Activated CD8-positive, alpha-beta memory T cell treated with anti-CD3 and anti-CD28 coated beads for 36 hours (primary cell): ENCODE measurements around the gene AP1S1. TPM values are rescaled to one million over a fixed set of nuclear protein-coding genes. Genes with fewer than 3 reads are reported as not detected.

Experiments
- CTCF ChIA-PET: fragments of 350-600 bp; sonication (Branson Sonifier 250); formaldehyde crosslinking; loops from one replicate; lab custom pipeline; 2021; ENCODE audit warnings: antibody characterized with exemption; lab: Charles Lee
- POLR2A ChIA-PET: fragments of 350-600 bp; sonication (Branson Sonifier 250); formaldehyde crosslinking; loops from one replicate; lab custom pipeline; 2021; ENCODE audit warnings: antibody characterized with exemption; lab: Charles Lee
- total RNA-seq, 2 experiments: library from RNA; stranded (reverse); gene quantifications; one replicate each; pipeline ENCODE4 v1.2.3, GENCODE V29; 2021

Gene AP1S1
- total RNA-seq, 2 experiments from 2014 or later: 42.7 to 45.0 TPM

- ChIA-PET CTCF (interaction anchor here (0.6 to 1.7 kb wide), 8 partner anchors 9 to 737 kb away, joined by 3 to 8 read pairs (median 3); partner anchors contain the start of gene ZCWPW1), POLR2A (interaction anchor here (0.6 to 0.7 kb wide), 2 partner anchors 41 to 52 kb away, joined by 3 to 4 read pairs; partner anchors contain the start of gene PLOD3)
Measured at GRCh38 chr7:101165075-101165957, 11.0 kb downstream of the AP1S1 start, which contains the start of gene VGF. Gene VGF, minus strand, starts transcription at chr7:101165569. Its CDS starts 726 bp downstream, at chr7:101164843.

GRCh38 chr7:101165958-101166647 lies 11.8 kb downstream of the AP1S1 start:
- ChIA-PET POLR2A (interaction anchor here (0.6 kb wide), 1 partner anchor 40 kb away, joined by 3 read pairs; no protein-coding TSS in a partner anchor), CTCF (interaction anchor here (0.6 to 1.7 kb wide), 5 partner anchors 15 to 120 kb away, joined by 3 to 8 read pairs (median 6); no protein-coding TSS in a partner anchor)

GRCh38 chr7:101166648-101166908 lies 12.3 kb downstream of the AP1S1 start:
- CTCF ChIA-PET: no interaction called here
- POLR2A ChIA-PET: no interaction called here

- ChIA-PET CTCF (no interaction called here), POLR2A (no interaction called here)
Measured at GRCh38 chr7:101166909-101167644, 12.8 kb downstream of the AP1S1 start.

- POLR2A ChIA-PET: no interaction called here
Measured at GRCh38 chr7:101167645-101168411, 13.6 kb downstream of the AP1S1 start.

GRCh38 chr7:101168412-101169049 lies 14.3 kb downstream of the AP1S1 start:
- ChIA-PET CTCF (interaction anchor here (0.7 to 1.5 kb wide), 2 partner anchors 24 to 299 kb away, joined by 6 to 8 read pairs; no protein-coding TSS in a partner anchor), POLR2A (interaction anchor here (0.6 kb wide), 1 partner anchor 13 kb away, joined by 7 read pairs; no protein-coding TSS in a partner anchor)

More at GRCh38 chr7:101167645-101168411, 13.6 kb downstream of the AP1S1 start:
- CTCF ChIA-PET: interaction anchor here (0.7 to 1.5 kb wide), 2 partner anchors 24 to 300 kb away, joined by 6 to 8 read pairs; no protein-coding TSS in a partner anchor

- CTCF ChIA-PET: interaction anchor here (1.5 kb wide), 1 partner anchor 23 kb away, joined by 8 read pairs; no protein-coding TSS in a partner anchor
- POLR2A ChIA-PET: interaction anchor here (0.6 kb wide), 1 partner anchor 12 kb away, joined by 7 read pairs; no protein-coding TSS in a partner anchor
Measured at GRCh38 chr7:101169110-101169837, 15.0 kb downstream of the AP1S1 start.

GRCh38 chr7:101169838-101170551 lies 15.7 kb downstream of the AP1S1 start:
- CTCF ChIA-PET: interaction anchor here (2.5 kb wide), 1 partner anchor 26 kb away, joined by 13 read pairs; no protein-coding TSS in a partner anchor
- POLR2A ChIA-PET: no interaction called here

- CTCF ChIA-PET: interaction anchor here (1.3 to 2.5 kb wide), 4 partner anchors 15 to 33 kb away, joined by 3 to 13 read pairs (median 4); no protein-coding TSS in a partner anchor
- POLR2A ChIA-PET: no interaction called here
Measured at GRCh38 chr7:101170617-101171441, 16.6 kb downstream of the AP1S1 start.

GRCh38 chr7:101171442-101171837 lies 17.2 kb downstream of the AP1S1 start:
- ChIA-PET POLR2A (no interaction called here), CTCF (interaction anchor here (1.3 to 2.5 kb wide), 4 partner anchors 16 to 33 kb away, joined by 3 to 13 read pairs (median 4); no protein-coding TSS in a partner anchor)

GRCh38 chr7:101172005-101172853 lies 18.0 kb downstream of the AP1S1 start:
- ChIA-PET CTCF (interaction anchor here (1.3 to 2.5 kb wide), 4 partner anchors 17 to 34 kb away, joined by 3 to 13 read pairs (median 4); no protein-coding TSS in a partner anchor), POLR2A (no interaction called here)

- CTCF ChIA-PET: interaction anchor here (0.8 to 2.4 kb wide), 4 partner anchors 9 to 29 kb away, joined by 3 to 14 read pairs (median 6); no protein-coding TSS in a partner anchor
- POLR2A ChIA-PET: no interaction called here
Measured at GRCh38 chr7:101172854-101173751, 18.8 kb downstream of the AP1S1 start.

- POLR2A ChIA-PET: no interaction called here
- CTCF ChIA-PET: interaction anchor here (0.6 to 2.4 kb wide), 5 partner anchors 9 to 31 kb away, joined by 3 to 14 read pairs (median 4); no protein-coding TSS in a partner anchor
Measured at GRCh38 chr7:101173752-101174244, 19.5 kb downstream of the AP1S1 start.
